Erythroblast (primary cell): ENCODE measurements around the gene LRRC49.
"Not testable (repeated sequence)": the region's sequence is repeated elsewhere in the genome, so short reads cannot be mapped to it uniquely, and the experiment has no call there.

Source experiments
- GATA1 ChIP-seq: IDR thresholded peaks from 2 replicates; pipeline ENCODE4 v1.6.1; 2011; ENCODE audit warnings: low read depth, mild to moderate bottlenecking, control low read depth, low read length, moderate library complexity
- POLR2A ChIP-seq: IDR thresholded peaks from 2 replicates; pipeline ENCODE4 v1.6.1; 2011; ENCODE audit warnings: mild to moderate bottlenecking, low read length

GRCh38 chr15:71035478-71035877, 142.9 kb downstream of the LRRC49 start:
- not testable (repeated sequence) for TF ChIP-seq POLR2A, GATA1
